GM12865 (cell line): ENCODE results near the gene ACOX1.

Experiments
- DNase-seq: peaks from one replicate; pipeline ENCODE4 v3.0.0; 2010; ENCODE audit warnings: low read depth
- H3K4me3 ChIP-seq: 2 replicates; pipeline ENCODE4 v1.5.1; 2011; ENCODE audit warnings: mild to moderate bottlenecking, low read depth, low read length, control low read depth
- TF ChIP-seq, protein P1 (sequence below): IDR thresholded peaks from 2 replicates; pipeline ENCODE4 v1.5.1; 2011; ENCODE audit warnings: low read length, control low read depth, low read depth, inconsistent platforms; ENCODE audit not compliant: insufficient read depth; ENCODE audit errors: missing control alignments

The ACOX1 gene

GRCh38 chr17:76014925-76015261 lies 35.9 kb upstream of the ACOX1 start:
- TF ChIP-seq, protein P1, sequence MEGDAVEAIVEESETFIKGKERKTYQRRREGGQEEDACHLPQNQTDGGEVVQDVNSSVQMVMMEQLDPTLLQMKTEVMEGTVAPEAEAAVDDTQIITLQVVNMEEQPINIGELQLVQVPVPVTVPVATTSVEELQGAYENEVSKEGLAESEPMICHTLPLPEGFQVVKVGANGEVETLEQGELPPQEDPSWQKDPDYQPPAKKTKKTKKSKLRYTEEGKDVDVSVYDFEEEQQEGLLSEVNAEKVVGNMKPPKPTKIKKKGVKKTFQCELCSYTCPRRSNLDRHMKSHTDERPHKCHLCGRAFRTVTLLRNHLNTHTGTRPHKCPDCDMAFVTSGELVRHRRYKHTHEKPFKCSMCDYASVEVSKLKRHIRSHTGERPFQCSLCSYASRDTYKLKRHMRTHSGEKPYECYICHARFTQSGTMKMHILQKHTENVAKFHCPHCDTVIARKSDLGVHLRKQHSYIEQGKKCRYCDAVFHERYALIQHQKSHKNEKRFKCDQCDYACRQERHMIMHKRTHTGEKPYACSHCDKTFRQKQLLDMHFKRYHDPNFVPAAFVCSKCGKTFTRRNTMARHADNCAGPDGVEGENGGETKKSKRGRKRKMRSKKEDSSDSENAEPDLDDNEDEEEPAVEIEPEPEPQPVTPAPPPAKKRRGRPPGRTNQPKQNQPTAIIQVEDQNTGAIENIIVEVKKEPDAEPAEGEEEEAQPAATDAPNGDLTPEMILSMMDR: no peak
- H3K4me3 ChIP-seq: no peak overlapping the region
- no peak for DNase-seq

DNA sequence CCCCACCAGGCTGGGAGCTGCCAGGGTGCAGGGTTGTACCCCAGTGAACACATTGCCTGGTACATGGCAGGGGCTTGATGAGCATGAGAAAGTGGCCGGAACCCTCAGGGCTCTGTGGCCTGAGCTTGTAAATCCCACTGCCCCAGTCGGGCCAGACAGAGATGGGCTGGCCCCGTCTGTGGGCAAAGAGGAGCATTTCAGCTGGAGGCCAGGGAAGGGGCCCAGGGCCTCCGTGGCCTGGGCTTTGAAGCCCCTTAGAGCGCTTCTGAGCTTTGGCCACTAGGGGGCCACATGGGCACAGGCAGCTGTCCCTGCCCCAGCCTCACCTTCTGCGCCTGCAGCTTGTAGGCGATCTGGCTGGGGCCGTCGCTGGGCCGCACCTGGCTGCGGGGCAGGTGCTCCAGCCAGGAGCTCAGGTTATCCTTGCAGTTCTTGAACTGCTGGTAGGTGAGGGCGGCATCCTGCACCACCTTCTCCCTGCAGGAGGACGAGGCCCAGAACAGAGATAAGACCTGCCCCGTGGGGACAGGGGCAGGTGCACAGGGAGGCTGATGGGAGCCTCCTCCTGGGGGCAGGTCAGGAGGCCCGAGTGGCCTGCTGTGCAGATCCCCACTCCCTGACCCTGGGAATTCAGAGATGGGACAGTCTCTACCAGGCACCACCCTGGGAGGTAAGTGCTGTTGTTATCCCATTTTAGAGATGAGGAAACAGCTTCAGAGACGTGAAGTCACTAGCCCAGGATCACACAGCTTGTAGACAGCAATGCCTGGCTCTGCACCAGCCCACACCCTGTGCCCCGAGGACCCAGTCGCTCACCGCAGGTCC lies 35.3 kb upstream of the ACOX1 start:
- TF ChIP-seq, protein P1: peak; percentile 99
- peak; percentile 87 for DNase-seq
- H3K4me3 ChIP-seq: no peak overlapping the region

- TF ChIP-seq, protein P1: no peak
- H3K4me3 ChIP-seq: no peak overlapping the region
- no peak for DNase-seq
Measured at GRCh38 chr17:76013377-76013932, 34.5 kb upstream of the ACOX1 start.

- TF ChIP-seq, protein P1: no peak
- no peak for DNase-seq
- H3K4me3 ChIP-seq: no peak overlapping the region
Measured at GRCh38 chr17:76011951-76012350, 33.0 kb upstream of the ACOX1 start.

GRCh38 chr17:76009969-76010661 lies 31.1 kb upstream of the ACOX1 start:
- H3K4me3 ChIP-seq: no peak overlapping the region
- TF ChIP-seq, protein P1: no peak
- DNase-seq: no peak

GRCh38 chr17:76009447-76009846 lies 30.5 kb upstream of the ACOX1 start:
- TF ChIP-seq, protein P1: no peak
- no peak overlapping the region for H3K4me3 ChIP-seq
- DNase-seq: no peak
